HL-60 (cell line): ENCODE measurements around the gene HPN.

ENCODE experiments used
- GABPA ChIP-seq: IDR thresholded peaks from 2 replicates; pipeline ENCODE4 v1.6.1; 2012; ENCODE audit warnings: low read depth
- TF ChIP-seq, protein P1 (sequence below): IDR thresholded peaks from one replicate; pipeline ENCODE4 v1.5.1; 2011; ENCODE audit warnings: low read length, control low read depth, inconsistent platforms; ENCODE audit not compliant: insufficient read depth

DNA sequence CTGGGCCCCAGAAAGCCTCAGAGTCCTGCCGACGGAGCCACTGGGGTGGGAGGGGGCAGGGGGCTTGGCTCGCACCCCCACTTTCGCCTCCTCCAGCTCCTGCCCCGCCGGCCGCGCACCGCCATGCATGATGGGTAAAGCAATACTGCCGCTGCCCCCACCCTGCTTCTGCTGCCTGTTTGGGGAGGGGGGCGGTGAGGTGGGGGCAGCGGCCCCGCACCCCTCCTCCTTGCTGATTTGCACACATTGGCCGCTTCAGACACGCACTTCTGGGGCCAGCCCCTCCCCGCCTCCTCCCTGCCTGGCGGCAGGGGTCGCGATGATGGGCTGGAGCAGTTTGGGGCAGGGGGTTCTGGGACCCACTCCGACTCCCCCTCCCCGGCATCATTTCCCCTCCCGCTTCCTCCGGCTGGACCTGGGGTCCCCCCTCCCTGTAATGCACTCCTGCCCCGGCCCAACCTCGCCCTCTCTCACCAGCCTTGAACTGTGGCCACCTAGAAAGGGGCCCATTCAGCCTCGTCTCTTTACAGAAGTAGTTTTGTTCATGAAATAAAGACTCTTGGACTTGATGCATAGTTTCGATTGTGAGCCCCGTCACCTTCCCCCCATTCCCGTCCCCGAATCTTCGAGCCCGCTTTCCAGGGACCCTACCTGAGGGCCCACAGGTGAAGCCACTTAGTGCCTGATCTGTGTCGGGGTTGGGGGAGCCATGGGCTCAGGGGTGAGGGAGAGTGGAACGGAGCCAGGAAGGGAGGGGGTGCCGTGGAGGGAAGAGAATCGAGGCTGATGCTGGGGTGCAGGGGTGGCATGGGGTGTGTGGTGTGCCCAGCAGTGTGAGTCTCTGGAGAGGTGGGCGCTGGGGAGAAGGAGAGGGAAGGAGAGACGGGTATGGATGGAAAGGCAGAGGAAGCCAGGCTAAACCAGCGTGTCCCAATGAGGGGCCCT is 1.4 kb upstream of the HPN start:
- TF ChIP-seq, protein P1, sequence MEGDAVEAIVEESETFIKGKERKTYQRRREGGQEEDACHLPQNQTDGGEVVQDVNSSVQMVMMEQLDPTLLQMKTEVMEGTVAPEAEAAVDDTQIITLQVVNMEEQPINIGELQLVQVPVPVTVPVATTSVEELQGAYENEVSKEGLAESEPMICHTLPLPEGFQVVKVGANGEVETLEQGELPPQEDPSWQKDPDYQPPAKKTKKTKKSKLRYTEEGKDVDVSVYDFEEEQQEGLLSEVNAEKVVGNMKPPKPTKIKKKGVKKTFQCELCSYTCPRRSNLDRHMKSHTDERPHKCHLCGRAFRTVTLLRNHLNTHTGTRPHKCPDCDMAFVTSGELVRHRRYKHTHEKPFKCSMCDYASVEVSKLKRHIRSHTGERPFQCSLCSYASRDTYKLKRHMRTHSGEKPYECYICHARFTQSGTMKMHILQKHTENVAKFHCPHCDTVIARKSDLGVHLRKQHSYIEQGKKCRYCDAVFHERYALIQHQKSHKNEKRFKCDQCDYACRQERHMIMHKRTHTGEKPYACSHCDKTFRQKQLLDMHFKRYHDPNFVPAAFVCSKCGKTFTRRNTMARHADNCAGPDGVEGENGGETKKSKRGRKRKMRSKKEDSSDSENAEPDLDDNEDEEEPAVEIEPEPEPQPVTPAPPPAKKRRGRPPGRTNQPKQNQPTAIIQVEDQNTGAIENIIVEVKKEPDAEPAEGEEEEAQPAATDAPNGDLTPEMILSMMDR, result no peak
- TF ChIP-seq GABPA, result no peak
